Activated CD4-positive, alpha-beta T cell treated with anti-CD3 and anti-CD28 coated beads, Interleukin-2, Interleukin-4, amounts not matched to agents 100 ng/mL and 50 ng/mL, durations not matched to agents 16 hours and 8 hours (primary cell): ENCODE data around the gene PTK7.
"Not testable (repeated sequence)": the region's sequence is repeated elsewhere in the genome, so short reads cannot be mapped to it uniquely, and the experiment has no call there.

Source experiments
- DNase-seq: peaks from one replicate; pipeline ENCODE4 v3.0.0-alpha.2; 2020; ENCODE audit warnings: low spot score

The PTK7 gene

GRCh38 chr6:43075670-43076463 lies at the start of gene PTK7:
TSS of gene PTK7 (plus strand) at chr6:43076314. CDS start at chr6:43076489, 175 bp downstream.
- DNase-seq = no peak

DNA sequence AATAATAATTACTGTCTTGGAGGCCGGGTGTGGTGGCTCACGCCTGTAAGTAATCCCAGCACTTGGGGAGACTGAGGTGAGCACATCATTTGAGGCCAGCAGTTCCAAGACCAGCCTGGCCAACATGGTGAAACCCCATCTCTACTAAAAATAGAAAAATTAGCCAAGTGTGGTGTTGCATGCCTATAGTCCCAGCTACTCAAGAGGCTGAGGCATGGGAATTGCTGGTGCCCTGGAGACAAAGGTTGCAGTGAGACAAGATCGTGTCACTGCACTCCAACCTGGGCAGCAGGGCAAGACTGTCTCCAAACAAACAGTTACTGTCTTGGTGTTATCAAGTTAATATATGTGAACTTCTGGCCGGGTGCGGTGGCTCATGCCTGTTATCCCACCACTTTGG lies 49.7 kb upstream of the PTK7 start:
- DNase-seq = no peak

DNA sequence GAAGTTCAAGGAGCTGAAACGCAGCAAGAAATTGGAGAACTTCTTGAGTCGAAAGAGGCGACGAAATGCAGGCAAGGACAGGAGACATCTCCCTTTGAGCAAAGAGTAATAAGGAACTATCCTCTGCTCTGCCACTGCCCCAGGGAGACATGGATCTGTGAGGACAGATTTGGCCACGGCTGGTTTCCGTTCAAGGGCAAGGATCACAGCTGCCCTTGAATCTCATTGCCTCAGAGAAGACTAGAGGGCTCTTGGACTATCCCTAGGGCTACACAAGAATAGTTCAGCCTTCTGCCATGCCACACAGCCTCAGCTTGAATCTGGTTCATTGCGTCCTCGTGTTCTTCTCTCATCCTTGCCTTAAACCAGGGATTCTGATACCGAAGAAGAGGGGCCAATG lies 47.0 kb upstream of the PTK7 start:
- no peak for DNase-seq

DNA sequence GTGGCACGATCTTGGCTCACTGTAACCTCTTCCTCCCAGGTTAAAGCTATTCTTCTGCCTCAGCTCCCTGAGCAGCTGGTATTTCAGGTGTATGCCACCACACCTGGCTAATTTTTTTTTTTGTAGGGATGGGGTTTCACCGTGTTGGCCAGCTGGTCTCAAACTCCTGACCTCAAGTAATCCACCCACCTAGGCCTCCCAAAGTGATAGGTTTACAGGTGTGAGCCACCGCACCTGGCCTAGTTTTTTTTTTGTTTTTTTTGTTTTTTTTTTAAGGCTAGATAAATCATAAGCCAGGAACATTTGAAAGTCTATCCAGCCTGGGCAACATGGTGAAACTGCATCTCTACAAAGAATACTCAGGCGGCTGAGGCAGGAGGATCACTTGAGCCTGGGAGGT lies 43.8 kb upstream of the PTK7 start:
- DNase-seq = no peak

- no peak for DNase-seq
These were observed 42.5 kb upstream of the PTK7 start for GRCh38 chr6:43033496-43034189.

DNA sequence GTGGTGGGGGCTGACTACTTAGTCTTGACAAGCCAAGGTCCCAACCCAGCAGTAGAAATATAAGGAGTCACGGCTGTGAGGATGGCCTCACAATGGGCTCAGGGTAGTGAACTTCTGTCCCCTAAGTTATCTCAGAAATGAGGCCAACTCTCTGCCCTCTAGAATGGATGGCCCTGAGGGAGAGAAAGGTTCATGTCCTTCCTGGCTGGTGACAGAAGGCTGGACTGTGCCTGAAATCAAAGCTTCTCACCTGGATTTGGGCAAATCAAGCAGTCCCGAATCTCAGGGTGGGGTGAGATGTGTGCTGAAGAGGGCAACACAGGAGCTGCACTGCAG lies 42.0 kb upstream of the PTK7 start:
- no peak for DNase-seq

DNA sequence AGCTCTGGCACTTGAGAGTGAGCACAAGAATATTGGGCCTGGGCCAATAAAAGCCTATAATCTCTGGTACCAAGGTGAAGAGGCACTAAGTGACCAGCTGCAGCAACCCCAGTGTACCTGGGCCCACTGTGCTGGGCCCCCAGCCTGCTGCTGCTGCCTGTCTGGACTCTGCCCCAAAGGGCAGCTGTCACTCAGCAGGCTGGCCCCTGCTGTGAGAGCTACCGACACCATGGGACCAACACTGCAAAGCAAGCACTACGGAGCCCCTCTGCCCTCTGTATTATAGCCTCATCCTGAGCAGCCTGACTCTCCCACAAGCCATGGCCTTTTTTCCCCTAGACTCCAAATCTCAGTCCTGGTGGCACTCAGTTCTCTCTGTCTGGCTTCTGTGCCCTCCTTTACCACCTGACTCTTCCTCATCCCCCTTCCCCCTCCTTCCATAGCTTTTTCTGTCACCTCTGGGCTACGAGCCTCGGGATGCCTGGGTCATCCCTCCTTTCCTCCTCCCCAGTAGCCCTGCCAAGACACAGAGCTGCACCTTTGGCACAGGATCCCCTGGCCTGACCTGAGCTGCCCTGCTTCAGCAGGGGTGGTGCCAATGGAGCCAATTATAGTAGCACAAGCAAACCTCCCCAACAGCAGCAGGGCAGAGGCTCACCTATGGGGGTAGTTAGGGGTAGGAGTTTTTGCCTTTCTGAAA lies 40.5 kb upstream of the PTK7 start:
- no peak for DNase-seq

DNA sequence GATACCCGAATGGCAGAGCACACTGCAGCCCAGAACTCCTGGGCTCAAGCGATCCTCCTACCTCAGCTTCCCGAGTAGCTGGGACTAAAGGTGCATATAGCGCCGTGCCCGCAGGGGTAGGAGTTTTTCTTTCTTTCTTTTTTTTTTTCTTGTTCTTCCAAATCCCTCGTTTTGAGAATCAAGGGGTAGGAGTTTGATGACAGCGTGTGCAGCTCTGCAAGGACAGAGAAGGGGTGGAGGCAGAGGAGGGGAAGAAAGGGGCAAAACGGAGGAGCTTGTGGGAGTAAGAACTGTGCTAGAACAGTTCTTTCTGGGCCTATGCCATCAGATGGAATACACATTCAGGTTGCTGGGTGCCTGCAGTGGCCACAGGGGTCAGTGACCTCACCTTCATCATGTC lies 39.4 kb upstream of the PTK7 start:
- no peak for DNase-seq

- DNase-seq = no peak
These were observed 38.9 kb upstream of the PTK7 start for GRCh38 chr6:43037197-43037596.

- no peak for DNase-seq
These were observed 38.4 kb upstream of the PTK7 start for GRCh38 chr6:43037706-43038105.

DNA sequence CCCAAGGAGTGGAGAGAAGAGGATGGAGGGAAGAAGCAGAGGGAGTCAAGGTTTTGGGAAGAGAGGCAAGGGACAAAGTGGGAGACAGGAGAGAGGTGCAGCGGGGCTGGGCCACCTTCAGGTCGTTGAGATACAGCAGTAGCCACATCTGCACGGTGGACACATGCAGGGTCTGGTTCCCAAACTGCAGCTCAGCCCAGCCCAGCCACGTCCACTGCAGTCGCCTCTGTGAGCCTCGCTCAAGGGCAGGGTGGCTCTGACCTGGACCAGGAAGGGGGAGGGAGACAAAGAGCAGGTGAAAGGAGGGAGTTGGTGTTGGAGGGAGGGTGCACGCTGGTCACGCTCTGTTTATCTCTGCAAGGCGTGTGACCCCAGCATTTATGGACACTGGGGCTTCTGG lies 37.4 kb upstream of the PTK7 start:
- no peak for DNase-seq

GRCh38 chr6:43040542-43041257 lies 35.4 kb upstream of the PTK7 start:
- DNase-seq = no peak

- DNase-seq = not testable (repeated sequence)
These were observed 34.6 kb upstream of the PTK7 start for GRCh38 chr6:43041475-43041874.

GRCh38 chr6:43043310-43043709 lies 32.8 kb upstream of the PTK7 start:
- no peak for DNase-seq

- DNase-seq = no peak
These were observed 30.7 kb upstream of the PTK7 start for GRCh38 chr6:43045371-43045930.

DNA sequence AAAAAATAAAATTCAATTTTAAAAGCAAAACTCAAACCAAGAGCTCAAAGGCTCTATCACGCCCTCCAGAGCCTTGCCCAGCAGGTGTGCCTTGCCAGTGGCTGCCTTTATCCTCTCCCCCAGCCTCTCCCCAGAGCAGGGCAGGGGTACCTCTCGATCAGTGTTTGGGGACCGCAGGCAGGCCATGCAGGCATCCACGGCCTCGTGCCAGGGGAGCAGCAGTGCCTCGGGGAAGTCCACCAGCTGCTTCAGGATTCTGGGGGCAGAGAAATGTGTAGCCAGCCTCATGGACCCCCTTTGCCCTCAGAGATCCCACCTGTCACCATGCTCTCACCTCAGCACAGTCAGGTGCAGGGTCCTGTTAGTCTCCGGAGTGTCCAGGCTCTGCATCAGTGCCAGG lies 28.1 kb upstream of the PTK7 start:
- no peak for DNase-seq

DNA sequence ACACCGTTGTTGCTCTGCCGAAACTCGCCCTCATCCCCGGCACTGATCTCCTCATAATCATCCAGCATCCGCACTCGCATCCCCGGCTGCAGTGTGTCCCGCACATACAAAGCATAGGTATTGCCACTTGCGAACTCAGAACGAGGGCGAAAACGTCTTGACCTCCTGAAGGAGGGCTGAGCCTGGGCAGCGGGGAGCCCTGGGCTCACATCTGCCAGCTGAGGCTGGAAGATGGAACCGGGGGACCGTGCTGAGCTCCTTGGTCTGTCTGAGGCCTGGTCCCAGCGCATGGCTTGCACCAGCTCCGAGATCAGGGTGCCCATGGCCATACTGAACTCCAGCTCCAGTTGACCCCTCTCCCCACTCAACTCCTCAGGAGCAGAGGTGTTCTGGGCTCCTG lies 25.1 kb upstream of the PTK7 start:
- no peak for DNase-seq

GRCh38 chr6:43052225-43052841 lies 23.8 kb upstream of the PTK7 start:
- no peak for DNase-seq

DNA sequence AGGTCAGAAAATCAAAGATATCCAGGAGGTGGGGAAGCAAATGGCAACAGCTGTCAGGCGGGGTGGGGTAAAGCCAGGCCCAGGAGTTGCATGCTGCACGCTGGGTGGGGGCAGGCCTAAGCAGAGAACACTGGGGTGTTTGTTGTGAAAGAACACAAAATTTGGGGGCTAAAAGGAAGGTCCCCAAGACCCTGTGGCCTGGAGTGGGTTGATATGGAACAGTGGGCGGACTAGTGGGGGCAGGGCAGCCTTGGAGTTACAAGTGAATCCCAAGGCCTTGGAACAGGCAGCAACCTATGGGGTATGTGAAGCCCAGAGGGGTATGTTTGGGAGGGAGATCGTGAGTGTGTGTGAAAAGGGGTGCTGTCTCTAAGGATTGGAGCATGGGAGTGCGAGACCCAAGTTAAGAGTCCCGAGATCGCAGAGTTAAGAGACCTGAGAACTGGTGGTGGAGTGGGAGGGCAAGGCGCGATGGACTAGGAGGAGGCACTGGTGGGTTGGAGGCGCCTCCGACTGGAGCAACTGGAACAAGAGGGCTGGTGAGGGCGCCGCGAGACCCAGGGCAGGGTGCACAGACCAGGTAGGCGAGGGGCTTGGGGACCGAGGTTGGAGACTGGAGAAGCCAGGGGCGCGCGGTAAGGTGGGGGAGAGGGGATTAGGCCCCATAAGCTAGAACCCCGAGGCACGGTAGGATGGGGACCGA lies 23.1 kb upstream of the PTK7 start:
- DNase-seq = peak; percentile 9

GRCh38 chr6:43053545-43054205 lies 22.4 kb upstream of the PTK7 start, which contains the start of gene CUL7:
TSS of gene CUL7 (minus strand) at chr6:43053851. CDS start at chr6:43052788, 1,063 bp downstream.
- peak; percentile 94 for DNase-seq
